DOHH2 (cell line): Measurements from ENCODE around the gene WHRN.
A peak's percentile ranks its signal among the peaks of the same experiment; 100 is the strongest.

ENCODE experiments used
- H3F3A ChIP-seq: fragments of 200-600 bp; sonication (generic), shearing (Covaris generic); 2 replicates; pipeline ENCODE4 v1.6.0; 2016; ENCODE audit warnings: antibody characterized with exemption, mild to moderate bottlenecking; ENCODE audit not compliant: control insufficient read depth, insufficient read depth
- H3K27ac ChIP-seq: fragments of 200-600 bp; sonication (generic); 2 replicates; pipeline ENCODE4 v1.5.1; 2014; ENCODE audit warnings: low read depth, mild to moderate bottlenecking, low read length, moderate library complexity
- H3K27me3 ChIP-seq: fragments of 200-600 bp; sonication (generic); 2 replicates; pipeline ENCODE4 v1.6.1; 2014; ENCODE audit warnings: mild to moderate bottlenecking, low read length, mixed read lengths; ENCODE audit not compliant: control insufficient read depth
- H3K36me3 ChIP-seq: fragments of 200-600 bp; sonication (generic); 2 replicates; pipeline ENCODE4 v1.6.1; 2014; ENCODE audit warnings: mild to moderate bottlenecking, low read length, moderate library complexity, mixed read lengths; ENCODE audit not compliant: control insufficient read depth
- H3K4me1 ChIP-seq: fragments of 200-600 bp; sonication (generic); 2 replicates; pipeline ENCODE4 v1.6.1; 2014; ENCODE audit warnings: mild to moderate bottlenecking, low read length, mixed read lengths; ENCODE audit not compliant: control insufficient read depth
- H3K4me2 ChIP-seq: fragments of 200-600 bp; sonication (generic); 2 replicates; pipeline ENCODE4 v1.6.0; 2014; ENCODE audit warnings: mild to moderate bottlenecking, low read length, moderate library complexity
- H3K4me3 ChIP-seq: fragments of 200-600 bp; sonication (generic); 2 replicates; pipeline ENCODE4 v1.5.1; 2014; ENCODE audit warnings: mild to moderate bottlenecking, low read length, mixed read lengths
- H3K79me2 ChIP-seq: fragments of 200-600 bp; sonication (generic); 2 replicates; pipeline ENCODE4 v1.6.1; 2014; ENCODE audit warnings: mild to moderate bottlenecking, low read length, mixed read lengths; ENCODE audit not compliant: control insufficient read depth
- H3K9me2 ChIP-seq: fragments of 200-600 bp; sonication (generic); replicated peaks from 2 replicates; pipeline ENCODE4 v1.6.1; 2014; ENCODE audit warnings: mild to moderate bottlenecking, low read length, mixed read lengths; ENCODE audit not compliant: control insufficient read depth
- H3K9me3 ChIP-seq: fragments of 200-600 bp; sonication (generic); 2 replicates; pipeline ENCODE4 v1.6.1; 2014; ENCODE audit warnings: antibody characterized with exemption, low read length, mixed read lengths; ENCODE audit not compliant: control insufficient read depth, insufficient read depth
- H4K20me1 ChIP-seq: fragments of 200-600 bp; sonication (generic); 2 replicates; pipeline ENCODE4 v1.6.0; 2014; ENCODE audit warnings: low read depth, mild to moderate bottlenecking, antibody characterized with exemption, low read length, moderate library complexity; ENCODE audit not compliant: control insufficient read depth, insufficient read depth
- EZH2phosphoT487 ChIP-seq: fragments of 200-600 bp; sonication (generic); IDR thresholded peaks from 2 replicates; pipeline ENCODE4 v1.6.1; 2017; ENCODE audit warnings: borderline replicate concordance, mild to moderate bottlenecking, antibody characterized with exemption, low read length, moderate library complexity, mixed read lengths
- TF ChIP-seq, protein P1 (sequence below): fragments of 200-600 bp; sonication (generic); IDR thresholded peaks from one replicate; pipeline ENCODE4 v1.5.1; 2014; ENCODE audit warnings: antibody characterized with exemption, mild to moderate bottlenecking, low read depth, low read length; ENCODE audit not compliant: poor library complexity, severe bottlenecking

WHRN gene

GRCh38 chr9:114386886-114387679 lies 118.2 kb downstream of the WHRN start:
- Histone ChIP-seq H4K20me1 (peaks cover 4% of the 10 kb centered on the region; the same call in 1 of the 2 replicates), H3K27ac (peak overlapping the region; percentile 95), H3K9me2 (no peaks in the 10 kb centered on the region), H3K9me3 (no peaks in the 10 kb centered on the region), H3K27me3 (no peaks in the 10 kb centered on the region), H3K4me3 (peak overlapping the region; percentile 78), H3K79me2 (peaks cover 98% of the 10 kb centered on the region), H3F3A (peaks cover 38% of the 10 kb centered on the region), H3K4me1 (peaks cover 82% of the 10 kb centered on the region), H3K36me3 (peaks cover 95% of the 10 kb centered on the region), H3K4me2 (peak overlapping the region; percentile 87)
- TF ChIP-seq, protein P1, sequence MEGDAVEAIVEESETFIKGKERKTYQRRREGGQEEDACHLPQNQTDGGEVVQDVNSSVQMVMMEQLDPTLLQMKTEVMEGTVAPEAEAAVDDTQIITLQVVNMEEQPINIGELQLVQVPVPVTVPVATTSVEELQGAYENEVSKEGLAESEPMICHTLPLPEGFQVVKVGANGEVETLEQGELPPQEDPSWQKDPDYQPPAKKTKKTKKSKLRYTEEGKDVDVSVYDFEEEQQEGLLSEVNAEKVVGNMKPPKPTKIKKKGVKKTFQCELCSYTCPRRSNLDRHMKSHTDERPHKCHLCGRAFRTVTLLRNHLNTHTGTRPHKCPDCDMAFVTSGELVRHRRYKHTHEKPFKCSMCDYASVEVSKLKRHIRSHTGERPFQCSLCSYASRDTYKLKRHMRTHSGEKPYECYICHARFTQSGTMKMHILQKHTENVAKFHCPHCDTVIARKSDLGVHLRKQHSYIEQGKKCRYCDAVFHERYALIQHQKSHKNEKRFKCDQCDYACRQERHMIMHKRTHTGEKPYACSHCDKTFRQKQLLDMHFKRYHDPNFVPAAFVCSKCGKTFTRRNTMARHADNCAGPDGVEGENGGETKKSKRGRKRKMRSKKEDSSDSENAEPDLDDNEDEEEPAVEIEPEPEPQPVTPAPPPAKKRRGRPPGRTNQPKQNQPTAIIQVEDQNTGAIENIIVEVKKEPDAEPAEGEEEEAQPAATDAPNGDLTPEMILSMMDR = no peak
- TF ChIP-seq EZH2phosphoT487 = no peak

DNA sequence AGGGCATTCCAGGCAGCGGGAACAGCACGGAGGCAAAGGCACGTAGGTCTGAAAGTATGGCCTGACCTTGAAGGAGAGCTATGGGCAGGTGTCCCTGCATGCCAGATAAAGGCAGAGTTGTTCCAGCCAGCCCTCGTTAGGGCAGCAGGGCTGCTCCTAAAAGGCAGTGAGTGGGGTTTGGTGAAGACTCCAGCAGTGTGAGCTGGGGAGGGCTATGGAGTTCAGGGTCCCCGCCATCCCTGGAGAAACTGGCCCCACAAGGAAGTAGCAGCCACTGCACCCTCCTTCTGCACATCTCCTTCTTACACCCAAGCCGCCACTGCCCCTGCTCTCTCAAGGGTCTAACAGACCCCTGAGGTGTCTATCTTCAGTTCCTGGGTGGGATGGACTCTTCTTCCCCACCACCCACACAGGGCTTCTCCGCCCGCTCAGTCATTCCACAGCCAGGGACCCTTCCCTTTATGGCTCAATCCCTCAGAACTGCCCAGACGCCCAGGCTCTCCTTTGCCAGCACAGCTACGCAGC lies 118.8 kb downstream of the WHRN start:
- H3K27ac ChIP-seq = peak overlapping the region; percentile 95
- H3K4me2 ChIP-seq = peak overlapping the region; percentile 87

GRCh38 chr9:114385397-114386181 lies 119.7 kb downstream of the WHRN start:
- Histone ChIP-seq H3K4me2 (peak overlapping the region; percentile 87), H3K79me2 (peaks cover 99% of the 10 kb centered on the region), H3K9me3 (no peaks in the 10 kb centered on the region), H3K27me3 (no peaks in the 10 kb centered on the region), H3K36me3 (peaks cover 97% of the 10 kb centered on the region), H3F3A (peaks cover 25% of the 10 kb centered on the region), H3K4me1 (peaks cover 81% of the 10 kb centered on the region), H3K4me3 (peak overlapping the region; percentile 78), H3K9me2 (no peaks in the 10 kb centered on the region), H4K20me1 (peaks cover 4% of the 10 kb centered on the region; the same call in 1 of the 2 replicates), H3K27ac (peak overlapping the region; percentile 95)
- TF ChIP-seq, protein P1 = no peak

More for the DNA sequence above, 118.8 kb downstream of the WHRN start:
- Histone ChIP-seq H3K36me3 (peaks cover 97% of the 10 kb centered on the region), H3K9me2 (no peaks in the 10 kb centered on the region), H4K20me1 (peaks cover 4% of the 10 kb centered on the region; the same call in 1 of the 2 replicates), H3K79me2 (peaks cover 99% of the 10 kb centered on the region), H3K27me3 (no peaks in the 10 kb centered on the region), H3K4me3 (peak overlapping the region; percentile 78), H3F3A (peaks cover 33% of the 10 kb centered on the region), H3K4me1 (peaks cover 81% of the 10 kb centered on the region), H3K9me3 (no peaks in the 10 kb centered on the region)
- TF ChIP-seq, protein P1 = no peak
- TF ChIP-seq EZH2phosphoT487 = no peak
